ENCODE measurements around the gene GMPPB. TPM values are rescaled to one million over a fixed set of nuclear protein-coding genes. Genes with fewer than 3 reads are reported as not detected.
"Not testable (repeated sequence)": the region's sequence is repeated elsewhere in the genome, so short reads cannot be mapped to it uniquely, and the experiment has no call there.

GMPPB gene
- total RNA-seq, 2 donors from 2014 or later, result 12.0 to 21.7 TPM

GRCh38 chr3:49751501-49751900 is 27.8 kb upstream of the GMPPB start:
- Histone ChIP-seq H3K4me3 (no peak overlapping the region), H3K4me1 (peaks cover 0 to 8% of the 10 kb centered on the region in 2 donors), H3K27me3 (no peaks in the 10 kb centered on the region), H3K27ac (no peak overlapping the region), H3K9me3 (no peaks in the 10 kb centered on the region), H3K36me3 (peaks cover 13% of the 10 kb centered on the region)
- no peak for DNase-seq (ENCODE audit: low spot score)
- no peak for TF ChIP-seq CTCF (IDR thresholded peaks at IDR 0.05)

GRCh38 chr3:49750056-49750455 is 26.3 kb upstream of the GMPPB start:
- peak; percentile 32 for DNase-seq (ENCODE audit: low spot score)
- no peak overlapping the region for H3K27ac ChIP-seq
- no peak for TF ChIP-seq CTCF (IDR thresholded peaks at IDR 0.05)
- H3K4me3 ChIP-seq, result no peak overlapping the region
- no peaks in the 10 kb centered on the region for H3K27me3 ChIP-seq
- peaks cover 20% of the 10 kb centered on the region for H3K36me3 ChIP-seq
- peaks cover 0 to 8% of the 10 kb centered on the region in 2 donors for H3K4me1 ChIP-seq
- no peaks in the 10 kb centered on the region for H3K9me3 ChIP-seq

- not testable (repeated sequence) for H3K4me1 ChIP-seq, H3K27ac ChIP-seq, H3K4me3 ChIP-seq, H3K9me3 ChIP-seq, H3K27me3 ChIP-seq
- peak; percentile 13 for DNase-seq (ENCODE audit: low spot score)
- H3K36me3 ChIP-seq, result peaks cover 20% of the 10 kb centered on the region
Observed at GRCh38 chr3:49748874-49749273, 25.1 kb upstream of the GMPPB start.

GRCh38 chr3:49747792-49748480 is 24.2 kb upstream of the GMPPB start:
- no peak overlapping the region for H3K27ac ChIP-seq
- no peaks in the 10 kb centered on the region for H3K4me1 ChIP-seq
- peaks cover 20% of the 10 kb centered on the region for H3K36me3 ChIP-seq
- no peaks in the 10 kb centered on the region for H3K9me3 ChIP-seq
- peak; percentile 36 for DNase-seq (ENCODE audit: low spot score)
- H3K4me3 ChIP-seq, result no peak overlapping the region
- TF ChIP-seq CTCF (IDR thresholded peaks at IDR 0.05), result no peak
- H3K27me3 ChIP-seq, result no peaks in the 10 kb centered on the region

GRCh38 chr3:49745986-49746385 is 22.2 kb upstream of the GMPPB start:
- Histone ChIP-seq H3K27ac (no peak overlapping the region), H3K36me3 (peaks cover 25% of the 10 kb centered on the region), H3K27me3 (no peaks in the 10 kb centered on the region), H3K4me3 (no peak overlapping the region), H3K4me1 (no peaks in the 10 kb centered on the region), H3K9me3 (no peaks in the 10 kb centered on the region)
- TF ChIP-seq CTCF (IDR thresholded peaks at IDR 0.05), result no peak
- no peak for DNase-seq (ENCODE audit: low spot score)

GRCh38 chr3:49740427-49740826 is 16.7 kb upstream of the GMPPB start:
- H3K27ac ChIP-seq, result no peak overlapping the region
- peaks cover 33% of the 10 kb centered on the region for H3K36me3 ChIP-seq
- TF ChIP-seq CTCF (IDR thresholded peaks at IDR 0.05), result no peak
- H3K4me3 ChIP-seq, result no peak overlapping the region
- H3K4me1 ChIP-seq, result no peaks in the 10 kb centered on the region
- no peaks in the 10 kb centered on the region for H3K27me3 ChIP-seq
- DNase-seq (ENCODE audit: low spot score), result no peak
- no peaks in the 10 kb centered on the region for H3K9me3 ChIP-seq
